ENCODE measurements around the gene VPS52.
A peak's percentile ranks its signal among the peaks of the same experiment; 100 is the strongest.

Gene VPS52

DNA sequence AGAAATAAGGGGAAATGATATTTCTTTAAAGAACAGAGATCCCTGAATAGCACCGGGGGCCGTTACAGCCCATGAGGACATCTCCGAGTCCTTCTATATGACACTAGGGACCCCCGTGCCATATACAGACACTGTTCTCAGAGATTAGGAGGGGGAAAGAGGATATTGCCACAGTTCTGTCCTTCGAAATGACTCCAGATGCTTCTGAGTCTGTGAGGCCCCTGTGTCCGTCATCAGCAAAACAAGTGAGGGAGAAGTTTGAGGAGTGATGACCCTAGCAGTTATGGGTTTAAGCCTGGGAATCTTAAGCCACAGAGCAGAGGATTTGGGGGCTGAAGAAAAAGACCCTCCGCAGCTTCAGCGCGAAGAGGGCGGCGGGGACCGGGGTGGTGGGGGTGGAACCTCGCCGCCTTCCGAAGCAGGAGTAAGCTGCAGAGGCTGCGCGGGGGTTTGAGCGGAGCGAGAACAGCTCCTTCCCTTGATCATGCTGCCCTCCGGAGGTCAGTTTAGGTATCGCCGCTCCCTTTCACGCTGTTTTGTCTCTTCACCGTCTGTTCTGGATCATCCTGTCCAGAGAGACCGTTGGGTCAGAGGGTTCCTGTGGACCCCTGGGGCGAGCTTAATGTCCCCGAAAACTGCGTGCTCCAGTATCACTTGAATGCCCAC, 23.6 kb downstream of the VPS52 start (continued):
- no peak for TF ChIP-seq ZBTB11 (tag by site-specific recombination; conservative IDR thresholded peaks at IDR 0.05; ENCODE audit: low read depth)
- peak; percentile 34; the same call in 1 of the 2 replicates for TF ChIP-seq ZSCAN30 (tag by site-specific recombination; IDR thresholded peaks at IDR 0.05)
- TF ChIP-seq ZNF169 (tag by site-specific recombination; IDR thresholded peaks at IDR 0.05): no peak
- TF ChIP-seq KLF7 (tag by site-specific recombination; IDR thresholded peaks at IDR 0.05; ENCODE audit: borderline replicate concordance): no peak
- TF ChIP-seq, protein P1, sequence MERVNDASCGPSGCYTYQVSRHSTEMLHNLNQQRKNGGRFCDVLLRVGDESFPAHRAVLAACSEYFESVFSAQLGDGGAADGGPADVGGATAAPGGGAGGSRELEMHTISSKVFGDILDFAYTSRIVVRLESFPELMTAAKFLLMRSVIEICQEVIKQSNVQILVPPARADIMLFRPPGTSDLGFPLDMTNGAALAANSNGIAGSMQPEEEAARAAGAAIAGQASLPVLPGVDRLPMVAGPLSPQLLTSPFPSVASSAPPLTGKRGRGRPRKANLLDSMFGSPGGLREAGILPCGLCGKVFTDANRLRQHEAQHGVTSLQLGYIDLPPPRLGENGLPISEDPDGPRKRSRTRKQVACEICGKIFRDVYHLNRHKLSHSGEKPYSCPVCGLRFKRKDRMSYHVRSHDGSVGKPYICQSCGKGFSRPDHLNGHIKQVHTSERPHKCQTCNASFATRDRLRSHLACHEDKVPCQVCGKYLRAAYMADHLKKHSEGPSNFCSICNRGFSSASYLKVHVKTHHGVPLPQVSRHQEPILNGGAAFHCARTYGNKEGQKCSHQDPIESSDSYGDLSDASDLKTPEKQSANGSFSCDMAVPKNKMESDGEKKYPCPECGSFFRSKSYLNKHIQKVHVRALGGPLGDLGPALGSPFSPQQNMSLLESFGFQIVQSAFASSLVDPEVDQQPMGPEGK (tag by site-specific recombination; IDR thresholded peaks at IDR 0.05): peak; percentile 47; the same call in 1 of the 2 replicates
- TF ChIP-seq, protein P2, sequence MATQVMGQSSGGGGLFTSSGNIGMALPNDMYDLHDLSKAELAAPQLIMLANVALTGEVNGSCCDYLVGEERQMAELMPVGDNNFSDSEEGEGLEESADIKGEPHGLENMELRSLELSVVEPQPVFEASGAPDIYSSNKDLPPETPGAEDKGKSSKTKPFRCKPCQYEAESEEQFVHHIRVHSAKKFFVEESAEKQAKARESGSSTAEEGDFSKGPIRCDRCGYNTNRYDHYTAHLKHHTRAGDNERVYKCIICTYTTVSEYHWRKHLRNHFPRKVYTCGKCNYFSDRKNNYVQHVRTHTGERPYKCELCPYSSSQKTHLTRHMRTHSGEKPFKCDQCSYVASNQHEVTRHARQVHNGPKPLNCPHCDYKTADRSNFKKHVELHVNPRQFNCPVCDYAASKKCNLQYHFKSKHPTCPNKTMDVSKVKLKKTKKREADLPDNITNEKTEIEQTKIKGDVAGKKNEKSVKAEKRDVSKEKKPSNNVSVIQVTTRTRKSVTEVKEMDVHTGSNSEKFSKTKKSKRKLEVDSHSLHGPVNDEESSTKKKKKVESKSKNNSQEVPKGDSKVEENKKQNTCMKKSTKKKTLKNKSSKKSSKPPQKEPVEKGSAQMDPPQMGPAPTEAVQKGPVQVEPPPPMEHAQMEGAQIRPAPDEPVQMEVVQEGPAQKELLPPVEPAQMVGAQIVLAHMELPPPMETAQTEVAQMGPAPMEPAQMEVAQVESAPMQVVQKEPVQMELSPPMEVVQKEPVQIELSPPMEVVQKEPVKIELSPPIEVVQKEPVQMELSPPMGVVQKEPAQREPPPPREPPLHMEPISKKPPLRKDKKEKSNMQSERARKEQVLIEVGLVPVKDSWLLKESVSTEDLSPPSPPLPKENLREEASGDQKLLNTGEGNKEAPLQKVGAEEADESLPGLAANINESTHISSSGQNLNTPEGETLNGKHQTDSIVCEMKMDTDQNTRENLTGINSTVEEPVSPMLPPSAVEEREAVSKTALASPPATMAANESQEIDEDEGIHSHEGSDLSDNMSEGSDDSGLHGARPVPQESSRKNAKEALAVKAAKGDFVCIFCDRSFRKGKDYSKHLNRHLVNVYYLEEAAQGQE (tag by site-specific recombination; IDR thresholded peaks at IDR 0.05): no peak
- no peak for TF ChIP-seq ZNF785 (tag by site-specific recombination; IDR thresholded peaks at IDR 0.05)
- TF ChIP-seq ZNF280D (tag by site-specific recombination; IDR thresholded peaks at IDR 0.05): no peak
- TF ChIP-seq, protein P3, sequence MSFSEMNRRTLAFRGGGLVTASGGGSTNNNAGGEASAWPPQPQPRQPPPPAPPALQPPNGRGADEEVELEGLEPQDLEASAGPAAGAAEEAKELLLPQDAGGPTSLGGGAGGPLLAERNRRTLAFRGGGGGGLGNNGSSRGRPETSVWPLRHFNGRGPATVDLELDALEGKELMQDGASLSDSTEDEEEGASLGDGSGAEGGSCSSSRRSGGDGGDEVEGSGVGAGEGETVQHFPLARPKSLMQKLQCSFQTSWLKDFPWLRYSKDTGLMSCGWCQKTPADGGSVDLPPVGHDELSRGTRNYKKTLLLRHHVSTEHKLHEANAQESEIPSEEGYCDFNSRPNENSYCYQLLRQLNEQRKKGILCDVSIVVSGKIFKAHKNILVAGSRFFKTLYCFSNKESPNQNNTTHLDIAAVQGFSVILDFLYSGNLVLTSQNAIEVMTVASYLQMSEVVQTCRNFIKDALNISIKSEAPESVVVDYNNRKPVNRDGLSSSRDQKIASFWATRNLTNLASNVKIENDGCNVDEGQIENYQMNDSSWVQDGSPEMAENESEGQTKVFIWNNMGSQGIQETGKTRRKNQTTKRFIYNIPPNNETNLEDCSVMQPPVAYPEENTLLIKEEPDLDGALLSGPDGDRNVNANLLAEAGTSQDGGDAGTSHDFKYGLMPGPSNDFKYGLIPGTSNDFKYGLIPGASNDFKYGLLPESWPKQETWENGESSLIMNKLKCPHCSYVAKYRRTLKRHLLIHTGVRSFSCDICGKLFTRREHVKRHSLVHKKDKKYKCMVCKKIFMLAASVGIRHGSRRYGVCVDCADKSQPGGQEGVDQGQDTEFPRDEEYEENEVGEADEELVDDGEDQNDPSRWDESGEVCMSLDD (tag by site-specific recombination; IDR thresholded peaks at IDR 0.05): peak; percentile 41; the same call in 1 of the 2 replicates
- TF ChIP-seq, protein P4, sequence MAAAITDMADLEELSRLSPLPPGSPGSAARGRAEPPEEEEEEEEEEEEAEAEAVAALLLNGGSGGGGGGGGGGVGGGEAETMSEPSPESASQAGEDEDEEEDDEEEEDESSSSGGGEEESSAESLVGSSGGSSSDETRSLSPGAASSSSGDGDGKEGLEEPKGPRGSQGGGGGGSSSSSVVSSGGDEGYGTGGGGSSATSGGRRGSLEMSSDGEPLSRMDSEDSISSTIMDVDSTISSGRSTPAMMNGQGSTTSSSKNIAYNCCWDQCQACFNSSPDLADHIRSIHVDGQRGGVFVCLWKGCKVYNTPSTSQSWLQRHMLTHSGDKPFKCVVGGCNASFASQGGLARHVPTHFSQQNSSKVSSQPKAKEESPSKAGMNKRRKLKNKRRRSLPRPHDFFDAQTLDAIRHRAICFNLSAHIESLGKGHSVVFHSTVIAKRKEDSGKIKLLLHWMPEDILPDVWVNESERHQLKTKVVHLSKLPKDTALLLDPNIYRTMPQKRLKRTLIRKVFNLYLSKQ (tag by site-specific recombination; IDR thresholded peaks at IDR 0.05; ENCODE audit: borderline replicate concordance): no peak
- no peak for TF ChIP-seq ZNF677 (tag by site-specific recombination; IDR thresholded peaks at IDR 0.05)
- TF ChIP-seq ZNF391 (tag by site-specific recombination; IDR thresholded peaks at IDR 0.05; ENCODE audit: borderline replicate concordance, low read depth): no peak
- peak; percentile 20; the same call in 1 of the 2 replicates for TF ChIP-seq KLF8 (tag by site-specific recombination; IDR thresholded peaks at IDR 0.05)
- TF ChIP-seq ZNF416 (tag by site-specific recombination; IDR thresholded peaks at IDR 0.05): no peak
- TF ChIP-seq ZNF449 (tag by site-specific recombination; IDR thresholded peaks at IDR 0.05): no peak
- no peak for TF ChIP-seq ZNF174 (tag by site-specific recombination; IDR thresholded peaks at IDR 0.05)
- TF ChIP-seq SP7 (tag by site-specific recombination; IDR thresholded peaks at IDR 0.05): no peak
- TF ChIP-seq ZFP69B (tag by site-specific recombination; IDR thresholded peaks at IDR 0.05): no peak
- TF ChIP-seq ZNF274 (IDR thresholded peaks at IDR 0.05; ENCODE audit: low read length): no peak
- TF ChIP-seq ZNF274 (tag by site-specific recombination; IDR thresholded peaks at IDR 0.05; ENCODE audit: borderline replicate concordance): no peak
